Activated CD8-positive, alpha-beta T cell treated with anti-CD3 and anti-CD28 coated beads for 36 hours (primary cell): ENCODE measurements around the gene DCLK3. TPM values are rescaled to one million over a fixed set of nuclear protein-coding genes. Genes with fewer than 3 reads are reported as not detected.

Experiments used
- ATAC-seq: fragments of 200-7000 bp; cut with Tn5 transposase; one replicate; pipeline ENCODE4 v1.10.0; 2021; ENCODE audit warnings: mild to moderate bottlenecking, moderate library complexity
- CTCF ChIA-PET: fragments of 350-600 bp; sonication (Branson Sonifier 250); formaldehyde crosslinking; loops from one replicate; lab custom pipeline; 2021; ENCODE audit warnings: antibody characterized with exemption; lab: Charles Lee
- POLR2A ChIA-PET: fragments of 350-600 bp; sonication (Branson Sonifier 250); formaldehyde crosslinking; loops from one replicate; lab custom pipeline; 2021; ENCODE audit warnings: antibody characterized with exemption; lab: Charles Lee
- DNase-seq: peaks from one replicate; pipeline ENCODE4 v3.0.0-alpha.2; 2020
- H3K27ac Mint-ChIP-seq: one replicate; pipeline ENCODE4 v1.8.0; 2021; ENCODE audit warnings: mild to moderate bottlenecking, mixed read lengths
- H3K27me3 Mint-ChIP-seq: one replicate; pipeline ENCODE4 v1.8.0; 2021; ENCODE audit warnings: mixed read lengths
- H3K36me3 Mint-ChIP-seq: one replicate; pipeline ENCODE4 v1.8.0; 2021; ENCODE audit warnings: low read depth, mixed read lengths
- H3K4me1 Mint-ChIP-seq: one replicate; pipeline ENCODE4 v1.8.0; 2021; ENCODE audit warnings: low read depth, mixed read lengths
- H3K4me3 Mint-ChIP-seq: one replicate; pipeline ENCODE4 v1.8.0; 2021; ENCODE audit warnings: mild to moderate bottlenecking, moderate library complexity, mixed read lengths
- H3K9me3 Mint-ChIP-seq: one replicate; pipeline ENCODE4 v1.8.0; 2021; ENCODE audit warnings: mixed read lengths
- CTCF ChIP-seq: fragments of 200-600 bp; IDR thresholded peaks from one replicate; pipeline ENCODE4 v1.8.0; 2022; ENCODE audit warnings: antibody characterized with exemption, mild to moderate bottlenecking
- intact Hi-C: fragments of 100-400 bp; cut with micrococcal nuclease; formaldehyde crosslinking; loops from one replicate; pipeline ENCODE4 v1.10.0; 2022
- total RNA-seq, 2 experiments: library from RNA; stranded (reverse); gene quantifications; one replicate each; pipeline ENCODE4 v1.2.3, GENCODE V29; 2021

Gene DCLK3
- under 1 TPM in 1 of 2 experiments, not detected in 1; 0.05 TPM for total RNA-seq

- Mint-ChIP-seq H3K36me3 (no peaks in the 10 kb centered on the region), H3K9me3 (no peaks in the 10 kb centered on the region), H3K27ac (no peak within 1 kb of the TSS), H3K27me3 (peaks cover 69% of the 10 kb centered on the region), H3K4me1 (peaks cover 4% of the 10 kb centered on the region), H3K4me3 (peak within 1 kb of the TSS; percentile 53)
- POLR2A ChIA-PET = no interaction called here
- CTCF ChIA-PET = interaction anchor here (0.7 to 1.6 kb wide), 5 partner anchors 9 to 194 kb away, joined by 3 to 5 read pairs (median 3); no protein-coding TSS in a partner anchor
- ATAC-seq = peak; percentile 69
- intact Hi-C loops = no loop called here
- peak; percentile 31 for DNase-seq
- TF ChIP-seq CTCF = no peak
These were observed at the start of gene DCLK3 for GRCh38 chr3:36763850-36764703. Gene DCLK3 (minus strand): TSS chr3:36764553. CDS start chr3:36764263, 290 bp downstream.

GRCh38 chr3:36813305-36813704 is 49.0 kb upstream of the DCLK3 start:
- ATAC-seq (no peak), DNase-seq (no peak)
- H3K9me3 Mint-ChIP-seq = no peaks in the 10 kb centered on the region
- ChIA-PET POLR2A (no interaction called here), CTCF (interaction anchor here (1.2 to 1.6 kb wide), 2 partner anchors 24 to 50 kb away, joined by 3 read pairs; partner anchors contain the start of gene DCLK3)
- no peak overlapping the region for H3K4me3 Mint-ChIP-seq
- intact Hi-C loops = no loop called here
- H3K27me3 Mint-ChIP-seq = no peaks in the 10 kb centered on the region
- no peaks in the 10 kb centered on the region for H3K4me1 Mint-ChIP-seq
- H3K36me3 Mint-ChIP-seq = no peaks in the 10 kb centered on the region
- no peak for TF ChIP-seq CTCF
- no peak overlapping the region for H3K27ac Mint-ChIP-seq

- H3K9me3 Mint-ChIP-seq = no peaks in the 10 kb centered on the region
- ATAC-seq = no peak
- no peak overlapping the region for H3K27ac Mint-ChIP-seq
- CTCF ChIA-PET = interaction anchor here (1.2 to 1.6 kb wide), 2 partner anchors 32 to 48 kb away, joined by 3 to 4 read pairs; partner anchors contain the start of gene DCLK3
- no peak for DNase-seq
- no peaks in the 10 kb centered on the region for H3K36me3 Mint-ChIP-seq
- no peak for TF ChIP-seq CTCF
- no peak overlapping the region for H3K4me3 Mint-ChIP-seq
- intact Hi-C loops = no loop called here
- POLR2A ChIA-PET = no interaction called here
- H3K27me3 Mint-ChIP-seq = no peaks in the 10 kb centered on the region
- H3K4me1 Mint-ChIP-seq = no peaks in the 10 kb centered on the region
These were observed 47.9 kb upstream of the DCLK3 start for GRCh38 chr3:36812240-36812639.

- intact Hi-C loops = no loop called here
- Mint-ChIP-seq H3K4me3 (no peak overlapping the region), H3K27ac (no peak overlapping the region), H3K36me3 (no peaks in the 10 kb centered on the region), H3K9me3 (no peaks in the 10 kb centered on the region), H3K4me1 (no peaks in the 10 kb centered on the region), H3K27me3 (no peaks in the 10 kb centered on the region)
- DNase-seq (no peak), ATAC-seq (no peak)
- ChIA-PET POLR2A (no interaction called here), CTCF (interaction anchor here (1.2 to 1.6 kb wide), 2 partner anchors 33 to 48 kb away, joined by 3 to 4 read pairs; partner anchors contain the start of gene DCLK3)
- no peak for TF ChIP-seq CTCF
These were observed 47.4 kb upstream of the DCLK3 start for GRCh38 chr3:36811768-36812167.
